IgD-negative memory B cell (primary cell): ENCODE data around the gene CADM1. TPM values are rescaled to one million over a fixed set of nuclear protein-coding genes. Genes with fewer than 3 reads are reported as not detected.

Experiments used
- H3K27ac Mint-ChIP-seq, 3 donors: one replicate each; pipeline ENCODE4 v1.8.0; 2020 to 2022; ENCODE audit warnings: mild to moderate bottlenecking in 3 of 3, mixed read lengths in 3 of 3, moderate library complexity in 1 of 3
- H3K27me3 Mint-ChIP-seq: one replicate; pipeline ENCODE4 v1.8.0; 2021; ENCODE audit warnings: mixed read lengths
- H3K36me3 Mint-ChIP-seq: one replicate; pipeline ENCODE4 v1.8.0; 2020; ENCODE audit warnings: mild to moderate bottlenecking, mixed read lengths
- H3K4me1 Mint-ChIP-seq, 3 donors: one replicate each; pipeline ENCODE4 v1.8.0; 2020 to 2022; ENCODE audit warnings: mixed read lengths in 3 of 3, mild to moderate bottlenecking in 1 of 3
- H3K4me3 Mint-ChIP-seq, 4 donors: one replicate each; pipeline ENCODE4 v1.8.0; 2020 to 2022; ENCODE audit warnings: mild to moderate bottlenecking in 4 of 4, mixed read lengths in 4 of 4, moderate library complexity in 3 of 4
- H3K9me3 Mint-ChIP-seq, 3 donors: one replicate each; pipeline ENCODE4 v1.8.0; 2020 to 2021; ENCODE audit warnings: mixed read lengths in 3 of 3, mild to moderate bottlenecking in 1 of 3
- polyA plus RNA-seq: library from polyadenylated mRNA; unstranded; fragments of 300-500 nt; fragmentation: Illumina TruSeq; gene quantifications from one replicate; pipeline ENCODE4 v1.2.3, GENCODE V29; 2021

CADM1 gene
- polyA plus RNA-seq, 1 donor from 2014 or later, result 2.0 TPM

DNA sequence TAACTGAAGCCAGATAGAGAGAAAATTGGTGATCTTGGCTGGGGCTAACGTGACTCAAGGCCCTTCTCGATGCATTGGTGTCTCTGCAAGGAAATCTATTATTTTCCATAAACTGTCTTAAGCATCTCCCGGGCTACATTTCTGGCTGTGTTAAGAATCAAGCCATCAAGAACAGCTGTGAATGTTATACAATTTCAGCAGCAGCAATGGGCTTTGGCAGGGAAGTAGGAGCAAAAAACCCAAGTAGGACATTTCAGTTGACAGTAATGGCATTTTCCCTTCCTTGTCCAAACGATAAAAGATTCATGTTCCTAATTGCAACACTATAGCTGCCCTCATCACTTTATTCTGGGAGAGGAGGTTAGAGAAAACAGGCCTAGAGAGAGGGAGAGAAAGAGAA is 335.0 kb downstream of the CADM1 start:
- Mint-ChIP-seq H3K27me3 (peaks cover 14% of the 10 kb centered on the region), H3K4me3 (no peak overlapping the region), H3K9me3 (no peaks in the 10 kb centered on the region), H3K27ac (no peak overlapping the region), H3K4me1 (no peaks in the 10 kb centered on the region), H3K36me3 (no peaks in the 10 kb centered on the region)

DNA sequence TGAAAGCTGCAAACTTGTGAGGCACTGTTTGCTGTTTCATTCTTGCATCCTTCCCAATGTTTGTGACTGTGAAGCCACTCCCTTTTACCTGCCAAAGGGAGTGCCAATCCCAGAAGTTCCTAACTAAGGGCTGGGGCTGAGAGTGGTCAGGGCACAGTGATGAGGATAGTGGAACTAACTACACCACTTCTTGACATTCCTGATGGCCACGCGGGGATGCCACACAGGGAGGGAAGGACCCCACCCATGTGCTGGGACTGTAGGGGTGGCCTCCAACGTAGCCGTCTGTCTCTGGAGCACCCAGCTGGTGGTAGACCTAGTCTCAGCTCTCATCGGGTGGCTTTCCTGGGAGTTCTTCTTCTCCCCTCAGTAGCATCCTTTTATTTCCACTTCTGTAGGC is 335.5 kb downstream of the CADM1 start:
- Mint-ChIP-seq H3K27me3 (peaks cover 14% of the 10 kb centered on the region), H3K4me1 (no peaks in the 10 kb centered on the region), H3K36me3 (no peaks in the 10 kb centered on the region), H3K27ac (peak overlapping the region in 1 of 3 donors; percentile 74), H3K9me3 (no peaks in the 10 kb centered on the region), H3K4me3 (peak overlapping the region in 1 of 4 donors; percentile 54)

DNA sequence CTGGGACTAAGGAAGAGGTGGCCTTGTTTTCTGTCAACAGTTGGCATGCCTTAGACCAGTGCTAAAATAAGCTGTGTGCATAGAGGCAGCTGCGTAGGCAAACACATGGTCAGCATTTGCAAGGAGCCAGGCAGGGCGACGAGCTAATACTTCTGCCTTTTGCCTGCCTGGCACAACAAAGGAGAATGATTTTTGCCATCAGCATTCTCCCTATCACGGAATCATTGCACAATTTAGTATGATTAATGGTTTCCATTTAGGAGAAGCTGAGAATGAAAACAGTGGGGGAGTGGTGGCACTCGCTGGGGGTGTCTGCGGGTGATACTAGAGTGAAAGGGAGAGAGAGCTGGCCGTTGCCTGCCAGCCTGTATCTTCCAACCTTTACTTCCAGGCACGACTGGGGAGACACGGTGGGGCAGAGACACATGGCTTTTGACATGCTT is 336.0 kb downstream of the CADM1 start:
- H3K27me3 Mint-ChIP-seq, result peaks cover 16% of the 10 kb centered on the region
- H3K27ac Mint-ChIP-seq, result peak overlapping the region in 1 of 3 donors; percentile 74
- H3K4me3 Mint-ChIP-seq, result no peak overlapping the region

DNA sequence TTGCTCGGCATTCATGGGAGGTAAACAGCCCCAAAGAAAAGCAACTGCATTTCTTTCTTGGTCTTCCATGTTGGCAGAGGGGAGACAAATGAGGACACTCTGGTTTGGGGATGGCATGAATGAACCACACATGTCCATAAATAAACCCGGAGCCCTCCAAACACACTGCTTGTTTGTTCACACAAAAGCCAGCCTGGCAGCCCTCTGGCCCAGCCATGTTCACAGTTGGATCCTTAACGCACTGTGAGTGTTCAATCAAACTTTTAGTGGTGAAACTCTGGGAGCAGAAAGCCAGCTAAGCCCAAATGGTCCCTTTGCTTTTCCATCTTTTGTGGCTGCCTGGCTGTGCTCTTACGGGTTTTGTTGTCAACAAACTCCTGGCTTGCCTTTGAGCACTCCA is 336.8 kb downstream of the CADM1 start:
- Mint-ChIP-seq H3K9me3 (no peaks in the 10 kb centered on the region), H3K36me3 (no peaks in the 10 kb centered on the region), H3K4me1 (no peaks in the 10 kb centered on the region), H3K4me3 (no peak overlapping the region), H3K27me3 (peaks cover 22% of the 10 kb centered on the region), H3K27ac (no peak overlapping the region)

More for the DNA sequence above, 336.0 kb downstream of the CADM1 start:
- Mint-ChIP-seq H3K4me1 (no peaks in the 10 kb centered on the region), H3K9me3 (no peaks in the 10 kb centered on the region), H3K36me3 (no peaks in the 10 kb centered on the region)

DNA sequence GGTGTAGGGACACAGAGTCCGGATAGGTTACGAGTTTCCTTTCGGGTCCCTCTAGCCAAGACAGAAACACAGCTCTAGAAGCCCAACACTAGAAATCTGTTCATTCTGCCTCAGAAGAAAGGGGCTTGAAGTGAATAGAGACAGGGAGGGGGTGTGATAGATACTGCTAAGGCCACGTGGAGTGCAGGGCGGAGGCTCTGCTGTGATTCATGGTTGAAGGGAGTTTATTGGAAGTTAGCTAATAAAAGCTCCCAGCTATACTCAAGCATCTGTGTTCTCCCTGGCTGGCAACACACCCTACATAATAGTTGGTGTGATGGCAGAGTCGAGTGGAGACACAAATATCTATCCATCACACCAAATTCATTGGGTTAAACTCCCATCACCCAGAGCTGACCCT is 337.4 kb downstream of the CADM1 start:
- H3K36me3 Mint-ChIP-seq, result no peaks in the 10 kb centered on the region
- no peaks in the 10 kb centered on the region for H3K4me1 Mint-ChIP-seq
- H3K4me3 Mint-ChIP-seq, result no peak overlapping the region
- no peaks in the 10 kb centered on the region for H3K9me3 Mint-ChIP-seq
- H3K27ac Mint-ChIP-seq, result no peak overlapping the region
- H3K27me3 Mint-ChIP-seq, result peaks cover 28% of the 10 kb centered on the region

DNA sequence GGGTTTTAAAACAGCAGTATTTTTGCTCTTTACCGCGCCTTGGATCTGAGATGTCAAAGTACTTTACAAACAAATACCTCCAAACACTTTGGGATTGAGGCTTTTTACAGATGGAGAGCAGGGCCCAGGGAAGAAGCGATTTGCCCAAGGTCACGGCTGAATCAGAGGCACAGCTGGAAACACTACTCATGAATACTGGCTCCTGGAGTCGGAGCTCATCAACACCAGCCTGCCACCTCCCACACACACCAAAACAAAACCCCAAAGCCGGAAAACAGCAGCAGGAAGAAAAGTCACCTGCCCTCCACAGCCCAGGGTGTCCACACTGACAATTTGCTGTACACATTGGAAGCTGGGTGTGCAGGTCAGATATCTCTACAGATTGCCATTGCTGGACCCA is 339.4 kb downstream of the CADM1 start:
- H3K27ac Mint-ChIP-seq, result no peak overlapping the region
- H3K4me3 Mint-ChIP-seq, result no peak overlapping the region
- H3K36me3 Mint-ChIP-seq, result no peaks in the 10 kb centered on the region
- H3K27me3 Mint-ChIP-seq, result peaks cover 32% of the 10 kb centered on the region
- no peaks in the 10 kb centered on the region for H3K9me3 Mint-ChIP-seq
- peaks cover 0 to 1% (median 0%) of the 10 kb centered on the region in 3 donors for H3K4me1 Mint-ChIP-seq

DNA sequence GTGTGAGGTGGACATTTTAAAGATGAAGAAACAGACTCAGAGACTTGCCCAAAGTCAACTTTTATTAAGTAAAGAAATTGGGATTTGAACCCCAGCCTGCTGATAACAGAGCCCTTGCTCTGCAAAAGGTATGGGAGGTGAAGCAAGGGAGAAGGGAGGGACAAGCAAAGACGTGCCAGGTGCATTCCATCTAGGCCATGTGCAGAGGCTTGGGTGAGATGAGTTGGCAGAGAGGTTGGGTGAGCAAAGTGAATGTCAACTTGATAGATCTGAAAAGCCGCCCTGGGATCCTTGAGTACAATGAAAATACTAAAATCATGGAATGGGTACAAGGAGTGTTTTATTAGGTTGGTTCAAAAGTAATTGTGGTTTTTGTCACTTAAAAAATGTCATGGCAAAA is 341.3 kb downstream of the CADM1 start:
- H3K4me3 Mint-ChIP-seq, result no peak overlapping the region
- H3K27me3 Mint-ChIP-seq, result peaks cover 38% of the 10 kb centered on the region
- no peaks in the 10 kb centered on the region for H3K9me3 Mint-ChIP-seq
- no peaks in the 10 kb centered on the region for H3K36me3 Mint-ChIP-seq
- peak overlapping the region in 1 of 3 donors; percentile 23 for H3K27ac Mint-ChIP-seq
- peaks cover 0 to 1% (median 0%) of the 10 kb centered on the region in 3 donors for H3K4me1 Mint-ChIP-seq

DNA sequence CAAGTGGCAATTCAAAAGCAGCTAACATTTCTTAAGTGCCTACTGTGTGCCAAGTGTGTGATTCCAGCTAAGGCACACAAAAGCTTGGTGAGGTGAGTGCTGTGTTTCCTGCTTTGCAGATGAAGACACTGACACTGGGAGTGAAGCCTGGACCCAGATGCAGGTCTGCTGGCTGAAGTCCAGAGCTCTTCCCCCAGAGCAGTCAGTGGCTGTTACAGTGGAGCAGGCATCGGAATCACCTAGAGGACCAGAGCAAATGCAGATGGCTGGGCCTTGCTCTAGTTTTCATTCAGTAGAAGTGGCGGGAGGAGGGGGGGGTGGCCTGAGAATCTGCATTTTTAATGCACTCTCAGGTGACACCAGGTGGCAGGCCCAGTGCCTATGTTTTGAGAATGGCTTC is 342.3 kb downstream of the CADM1 start:
- H3K27ac Mint-ChIP-seq, result no peak overlapping the region
- H3K9me3 Mint-ChIP-seq, result no peaks in the 10 kb centered on the region
- peaks cover 0 to 1% (median 0%) of the 10 kb centered on the region in 3 donors for H3K4me1 Mint-ChIP-seq
- H3K4me3 Mint-ChIP-seq, result no peak overlapping the region
- H3K27me3 Mint-ChIP-seq, result peaks cover 35% of the 10 kb centered on the region
- no peaks in the 10 kb centered on the region for H3K36me3 Mint-ChIP-seq

DNA sequence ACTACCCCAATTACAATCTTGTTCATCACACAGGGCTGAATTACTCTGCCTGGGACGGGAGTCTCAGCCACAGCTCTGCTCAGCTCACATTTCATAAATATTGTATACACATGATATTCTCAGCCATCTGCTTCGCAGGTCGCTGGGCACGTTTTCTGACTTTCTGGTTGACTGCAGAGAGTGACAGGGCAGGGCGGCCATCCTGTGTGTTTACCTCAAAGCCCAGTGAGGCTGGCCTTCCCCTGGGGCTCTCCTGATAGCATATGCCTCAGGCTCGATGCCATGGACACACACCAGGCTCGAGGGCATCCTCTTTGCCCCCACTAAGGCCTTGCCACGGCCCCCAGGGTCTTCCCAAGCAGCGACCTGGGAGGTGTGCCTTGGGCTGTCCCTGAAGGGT is 345.0 kb downstream of the CADM1 start:
- Mint-ChIP-seq H3K9me3 (no peaks in the 10 kb centered on the region), H3K36me3 (no peaks in the 10 kb centered on the region), H3K4me1 (peaks cover 0 to 1% (median 0%) of the 10 kb centered on the region in 3 donors), H3K27me3 (peaks cover 31% of the 10 kb centered on the region), H3K4me3 (no peak overlapping the region), H3K27ac (no peak overlapping the region)

DNA sequence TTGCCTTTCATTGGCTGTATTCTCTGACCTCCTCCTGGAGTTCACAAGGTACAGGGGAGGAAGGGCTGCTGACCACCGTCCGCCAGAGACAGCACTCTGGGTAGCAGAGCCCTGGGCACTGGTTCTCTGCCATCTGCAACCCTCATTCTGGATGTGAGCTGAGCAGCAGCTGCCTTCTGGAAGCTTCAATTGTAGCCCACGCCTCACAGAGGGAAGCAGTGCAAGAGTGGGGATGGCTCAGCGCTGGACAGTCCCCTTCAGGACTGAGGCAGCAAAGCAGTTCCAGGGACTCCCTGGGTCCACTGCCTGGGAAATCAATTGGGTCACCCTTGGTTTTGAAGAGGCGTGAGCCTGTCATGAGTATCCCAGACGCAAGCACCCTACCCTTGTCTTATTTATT is 346.2 kb downstream of the CADM1 start:
- H3K27ac Mint-ChIP-seq, result no peak overlapping the region
- H3K36me3 Mint-ChIP-seq, result peaks cover under 1% of the 10 kb centered on the region
- H3K4me1 Mint-ChIP-seq, result peaks cover 0 to 1% (median 0%) of the 10 kb centered on the region in 3 donors
- H3K27me3 Mint-ChIP-seq, result peaks cover 27% of the 10 kb centered on the region
- H3K4me3 Mint-ChIP-seq, result no peak overlapping the region
- H3K9me3 Mint-ChIP-seq, result no peaks in the 10 kb centered on the region

DNA sequence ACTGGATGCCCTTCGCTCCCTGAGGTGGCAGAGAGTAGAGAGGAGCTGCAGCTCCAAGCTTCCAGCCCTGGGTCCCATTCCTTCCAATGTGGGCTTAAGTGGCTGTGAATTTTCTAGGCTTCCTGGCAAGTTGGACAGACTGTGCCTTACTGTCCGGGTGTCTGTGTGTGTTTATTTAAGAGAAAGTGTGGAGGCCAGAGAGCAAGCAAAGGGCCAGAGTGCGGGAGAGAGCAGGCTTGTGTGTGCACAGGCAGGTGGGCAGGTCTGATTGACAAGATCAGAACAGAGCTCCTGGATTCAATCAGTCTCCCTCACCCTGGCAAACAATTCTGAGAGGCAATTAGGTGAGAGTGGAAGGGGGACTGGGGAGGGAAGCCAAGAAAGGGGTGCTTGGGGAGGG is 347.0 kb downstream of the CADM1 start:
- H3K4me3 Mint-ChIP-seq, result no peak overlapping the region
- no peaks in the 10 kb centered on the region for H3K9me3 Mint-ChIP-seq
- peaks cover 0 to 1% (median 0%) of the 10 kb centered on the region in 3 donors for H3K4me1 Mint-ChIP-seq
- no peak overlapping the region for H3K27ac Mint-ChIP-seq
- peaks cover 21% of the 10 kb centered on the region for H3K27me3 Mint-ChIP-seq
- H3K36me3 Mint-ChIP-seq, result peaks cover 2% of the 10 kb centered on the region

DNA sequence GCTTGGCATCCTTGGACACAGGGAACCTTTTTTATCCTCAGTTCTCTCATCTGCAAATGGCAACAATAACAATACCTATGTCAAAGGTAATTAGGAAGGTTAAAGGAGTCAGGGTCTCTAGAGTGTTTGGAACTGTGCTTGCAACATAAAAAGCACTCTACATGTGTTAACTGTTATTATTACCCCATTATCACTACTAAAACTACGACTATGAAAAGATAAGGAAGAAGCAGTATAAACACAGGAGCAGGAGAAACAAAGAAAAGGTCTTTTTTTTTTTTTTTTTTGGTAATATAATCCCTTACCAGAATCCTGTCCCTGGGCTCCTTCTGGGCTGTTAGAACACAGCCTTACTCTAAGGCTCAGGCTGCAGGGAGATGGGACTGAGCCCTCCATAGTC is 348.2 kb downstream of the CADM1 start:
- Mint-ChIP-seq H3K9me3 (peaks cover 0 to 2% (median 0%) of the 10 kb centered on the region in 3 donors), H3K4me1 (peaks cover 0 to 1% (median 0%) of the 10 kb centered on the region in 3 donors), H3K27ac (no peak overlapping the region), H3K36me3 (peaks cover 2% of the 10 kb centered on the region), H3K27me3 (peaks cover 14% of the 10 kb centered on the region), H3K4me3 (no peak overlapping the region)

DNA sequence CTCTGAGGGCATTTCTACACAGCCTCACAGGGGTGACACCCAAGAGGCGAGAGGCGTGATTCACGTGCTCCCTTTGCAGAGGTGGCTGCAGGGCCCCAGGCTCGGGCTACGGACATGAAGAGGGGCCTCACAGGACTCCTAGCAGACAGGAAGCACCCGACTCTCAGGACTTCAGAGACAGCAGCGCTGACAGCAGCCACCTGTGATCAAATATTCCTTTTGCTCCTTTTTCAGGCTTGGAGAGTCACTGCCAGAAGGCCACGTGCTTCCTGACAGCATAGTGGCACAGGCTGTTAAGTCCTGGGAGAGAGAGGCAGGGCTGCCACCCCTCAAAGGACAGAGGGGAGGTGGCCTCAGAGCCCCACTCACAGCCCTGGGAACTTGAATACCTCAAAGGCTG is 348.9 kb downstream of the CADM1 start:
- H3K27me3 Mint-ChIP-seq, result peaks cover 13% of the 10 kb centered on the region
- H3K36me3 Mint-ChIP-seq, result peaks cover 2% of the 10 kb centered on the region
- peaks cover 0 to 2% (median 0%) of the 10 kb centered on the region in 3 donors for H3K9me3 Mint-ChIP-seq
- H3K4me1 Mint-ChIP-seq, result no peaks in the 10 kb centered on the region
- no peak overlapping the region for H3K4me3 Mint-ChIP-seq
- no peak overlapping the region for H3K27ac Mint-ChIP-seq

DNA sequence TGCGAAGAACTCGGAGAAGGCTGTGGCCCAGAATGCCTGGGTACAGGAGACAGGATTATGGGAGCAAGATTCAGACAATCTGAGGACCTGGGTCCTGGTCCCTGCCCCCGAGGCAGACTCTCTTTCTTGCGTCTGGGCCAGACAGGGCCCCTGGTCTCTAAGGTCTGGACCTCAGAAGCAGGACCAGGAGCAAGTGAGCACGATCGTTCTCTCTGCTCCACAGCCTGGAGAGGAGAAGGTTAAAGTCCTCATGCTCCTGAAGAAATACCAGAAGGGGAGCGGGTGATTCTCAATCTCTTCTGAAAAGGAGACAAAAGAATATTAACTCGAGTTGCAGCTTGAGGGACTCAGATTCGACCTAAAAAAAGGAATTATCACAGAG is 349.9 kb downstream of the CADM1 start:
- Mint-ChIP-seq H3K36me3 (peaks cover 2% of the 10 kb centered on the region), H3K4me1 (no peaks in the 10 kb centered on the region), H3K27me3 (peaks cover 13% of the 10 kb centered on the region), H3K9me3 (peaks cover 0 to 2% (median 0%) of the 10 kb centered on the region in 3 donors), H3K27ac (no peak overlapping the region), H3K4me3 (no peak overlapping the region)

DNA sequence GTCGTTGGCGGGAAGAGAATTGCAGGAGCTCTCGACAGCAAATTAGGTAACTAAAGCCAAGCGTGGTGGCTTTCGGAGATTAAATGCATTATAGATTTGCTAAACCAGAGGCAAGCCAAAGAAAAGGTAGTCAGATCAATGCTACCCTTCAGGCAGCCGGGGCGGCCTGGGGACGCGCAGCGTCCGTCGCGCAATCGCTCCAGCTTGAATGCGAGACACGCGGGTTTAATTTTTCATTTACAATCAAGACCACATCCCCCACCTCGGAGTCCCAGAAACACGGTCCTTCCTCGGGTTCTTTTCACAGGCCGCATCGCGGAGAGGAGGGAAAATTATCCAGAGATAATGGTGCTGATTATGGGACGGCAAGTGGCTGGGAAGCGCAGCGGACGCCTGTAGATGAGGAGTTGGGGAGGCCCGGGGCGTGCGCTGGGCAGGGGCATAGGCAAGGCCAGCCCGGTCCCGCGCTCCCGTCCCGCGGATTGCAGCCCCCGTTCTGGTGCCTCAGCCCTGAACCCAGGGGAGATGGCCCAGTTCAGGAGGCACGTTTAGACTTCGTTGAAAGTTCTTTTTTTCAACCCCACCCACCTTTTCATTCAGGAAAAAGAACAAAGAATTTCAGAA is 350.4 kb downstream of the CADM1 start:
- H3K4me3 Mint-ChIP-seq, result no peak overlapping the region
- peaks cover 0 to 2% (median 0%) of the 10 kb centered on the region in 3 donors for H3K9me3 Mint-ChIP-seq
- no peak overlapping the region for H3K27ac Mint-ChIP-seq
- peaks cover 10% of the 10 kb centered on the region for H3K27me3 Mint-ChIP-seq
- no peaks in the 10 kb centered on the region for H3K4me1 Mint-ChIP-seq
- H3K36me3 Mint-ChIP-seq, result peaks cover 2% of the 10 kb centered on the region

DNA sequence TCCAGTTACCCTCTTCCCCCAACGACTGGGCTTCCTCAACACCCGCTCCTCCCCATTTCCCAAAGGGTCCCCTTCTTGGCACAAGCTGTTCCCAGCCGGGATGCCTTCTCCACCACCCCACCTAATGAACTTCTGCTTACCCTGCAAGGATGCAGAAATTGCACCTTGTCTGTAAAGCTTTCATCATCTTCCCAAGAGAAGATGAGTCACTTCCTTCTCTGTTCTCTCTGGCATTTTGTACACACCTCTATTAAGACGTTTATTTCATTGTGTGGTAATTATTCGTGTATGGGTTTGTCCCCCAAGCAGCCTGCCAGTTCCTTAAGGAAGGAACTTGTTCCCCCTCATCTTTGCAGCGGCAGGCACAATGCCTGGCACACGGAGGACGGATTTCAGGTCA is 351.1 kb downstream of the CADM1 start:
- H3K27ac Mint-ChIP-seq, result no peak overlapping the region
- no peaks in the 10 kb centered on the region for H3K4me1 Mint-ChIP-seq
- H3K27me3 Mint-ChIP-seq, result peaks cover 4% of the 10 kb centered on the region
- H3K9me3 Mint-ChIP-seq, result peaks cover 0 to 2% (median 0%) of the 10 kb centered on the region in 3 donors
- peak overlapping the region in 1 of 4 donors; percentile 31 for H3K4me3 Mint-ChIP-seq
- H3K36me3 Mint-ChIP-seq, result peaks cover 2% of the 10 kb centered on the region
